H1 (cell line): ENCODE results near the gene NKD2. TPM values are rescaled to one million over a fixed set of nuclear protein-coding genes. Genes with fewer than 3 reads are reported as not detected.

ENCODE experiments used
- CTCF ChIA-PET: fragments of 300-600 bp; sonication (Branson Sonifier 250); formaldehyde crosslinking; loops from one replicate; lab custom pipeline; 2021; ENCODE audit not compliant: partially characterized antibody; lab: Charles Lee
- POLR2A ChIA-PET: fragments of 300-600 bp; sonication (Branson Sonifier 250); formaldehyde crosslinking; loops from one replicate; lab custom pipeline; 2021; ENCODE audit warnings: inconsistent platforms; ENCODE audit not compliant: partially characterized antibody; lab: Charles Lee
- DNase-seq, 2 experiments: peaks; one replicate each; pipeline versions ENCODE4 v3.0.0 to v3.0.0-alpha.2; 2010 to 2022; ENCODE audit warnings: low spot score in 2 of 2, low read depth in 1 of 2, mixed read lengths in 1 of 2
- FAIRE-seq: peaks from 2 replicates; lab custom pipeline; 2011; peaks lifted over from hg19 to GRCh38; lab: Jason Lieb, UNC
- H2AFZ ChIP-seq: 2 replicates; pipeline ENCODE4 v1.8.1; 2012; ENCODE audit warnings: low read length, inconsistent platforms
- H2AK5ac ChIP-seq: 2 replicates; pipeline ENCODE4 v1.6.1; 2013; ENCODE audit warnings: low read depth, low read length
- H2BK120ac ChIP-seq: replicated peaks from 2 replicates; pipeline ENCODE3; 2013; ENCODE audit warnings: low read depth, low read length, inconsistent platforms
- H2BK12ac ChIP-seq: 2 replicates; pipeline ENCODE4 v1.6.1; 2013; ENCODE audit warnings: low read depth, low read length
- H2BK15ac ChIP-seq: 2 replicates; pipeline ENCODE4 v1.6.1; 2013; ENCODE audit warnings: low read length
- H2BK20ac ChIP-seq: 2 replicates; pipeline ENCODE4 v1.6.1; 2013; ENCODE audit warnings: low read length
- H2BK5ac ChIP-seq: 2 replicates; pipeline ENCODE4 v1.6.1; 2013; ENCODE audit warnings: low read depth, low read length
- H3K14ac ChIP-seq: 2 replicates; pipeline ENCODE4 v1.6.1; 2013; ENCODE audit warnings: inconsistent platforms; ENCODE audit not compliant: insufficient read length
- H3K18ac ChIP-seq: 2 replicates; pipeline ENCODE4 v1.6.1; 2013; ENCODE audit warnings: low read length; ENCODE audit errors: extremely low read depth
- H3K23ac ChIP-seq: 2 replicates; pipeline ENCODE4 v1.6.1; 2013; ENCODE audit warnings: inconsistent platforms; ENCODE audit not compliant: insufficient read length
- H3K23me2 ChIP-seq: 2 replicates; pipeline ENCODE4 v1.6.1; 2013; ENCODE audit warnings: low read depth, low read length
- H3K27ac ChIP-seq: 2 replicates; pipeline ENCODE4 v1.6.1; 2011; ENCODE audit warnings: low read depth, low read length, inconsistent platforms
- H3K27me3 ChIP-seq, 4 experiments: replicated peaks in 1 of 4; 1 replicate in 1 of 4; 2 replicates in 3 of 4; pipeline versions ENCODE4 v1.6.1 to v1.8.1; 2011 to 2013; ENCODE audit warnings: low read length in 3 of 4, mild to moderate bottlenecking in 3 of 4, inconsistent platforms in 2 of 4, mixed read lengths in 2 of 4, moderate library complexity in 1 of 4; ENCODE audit not compliant: control insufficient read depth in 3 of 4, insufficient read depth in 3 of 4; ENCODE audit errors: extremely low read depth in 1 of 4
- H3K36me3 ChIP-seq, 4 experiments: 2 replicates each; pipeline versions ENCODE4 v1.6.1 to v1.8.1; 2011 to 2013; ENCODE audit warnings: mild to moderate bottlenecking in 4 of 4, low read length in 3 of 4, moderate library complexity in 2 of 4, control low read depth in 1 of 4, inconsistent platforms in 1 of 4; ENCODE audit not compliant: insufficient read depth in 4 of 4, control insufficient read depth in 2 of 4
- H3K4ac ChIP-seq: replicated peaks from 2 replicates; pipeline ENCODE3; 2013; ENCODE audit warnings: low read length, low read depth, mixed read lengths, inconsistent platforms; ENCODE audit not compliant: insufficient read length
- H3K4me1 ChIP-seq, 4 experiments: replicated peaks in 1 of 4; 1 replicate in 1 of 4; 2 replicates in 3 of 4; pipeline versions ENCODE4 v1.6.1 to v1.8.1; 2011 to 2013; ENCODE audit warnings: low read length in 3 of 4, inconsistent platforms in 2 of 4, mixed read lengths in 1 of 4; ENCODE audit not compliant: insufficient read depth in 4 of 4, control insufficient read depth in 3 of 4
- H3K4me2 ChIP-seq, 2 experiments: 2 replicates each; pipeline versions ENCODE4 v1.6.1 to v1.8.1; 2011 to 2013; ENCODE audit warnings: low read depth in 2 of 2, low read length in 2 of 2, control low read depth in 1 of 2, inconsistent platforms in 1 of 2, mild to moderate bottlenecking in 1 of 2; ENCODE audit not compliant: insufficient read depth in 1 of 2
- H3K4me3 ChIP-seq, 4 experiments: fragments of 200-600, 300-600 bp in 1 of 4; sonication (generic), shearing (Covaris generic), sonication (Bioruptor Twin) in 1 of 4; 2 replicates each; pipeline versions ENCODE4 v1.5.1 to v1.8.1; 2011 to 2016; ENCODE audit warnings: low read length in 4 of 4, low read depth in 3 of 4, control low read depth in 2 of 4, inconsistent platforms in 2 of 4, mild to moderate bottlenecking in 2 of 4, mixed read lengths in 1 of 4, moderate library complexity in 1 of 4; ENCODE audit not compliant: insufficient read depth in 2 of 4; ENCODE audit errors: extremely low read depth in 1 of 4
- H3K56ac ChIP-seq: replicated peaks from 2 replicates; pipeline ENCODE3; 2013; ENCODE audit warnings: low read depth, mild to moderate bottlenecking, mixed read lengths, low read length, inconsistent platforms; ENCODE audit not compliant: insufficient read length
- H3K79me1 ChIP-seq: 2 replicates; pipeline ENCODE4 v1.6.1; 2013; ENCODE audit warnings: low read depth, low read length, control low read depth
- H3K79me2 ChIP-seq, 2 experiments: 2 replicates each; pipeline versions ENCODE4 v1.6.1 to v1.8.1; 2012 to 2013; ENCODE audit warnings: low read length in 2 of 2, mild to moderate bottlenecking in 2 of 2, inconsistent platforms in 1 of 2; ENCODE audit not compliant: insufficient read depth in 2 of 2, control insufficient read depth in 1 of 2
- H3K9ac ChIP-seq, 4 experiments: replicated peaks in 1 of 4; 1 replicate in 1 of 4; 2 replicates in 3 of 4; pipeline versions ENCODE4 v1.6.1 to v1.8.1; 2011 to 2013; ENCODE audit warnings: low read depth in 3 of 4, low read length in 3 of 4, control low read depth in 2 of 4, mild to moderate bottlenecking in 2 of 4, moderate library complexity in 2 of 4, inconsistent platforms in 1 of 4; ENCODE audit errors: extremely low read depth in 1 of 4
- H3K9me3 ChIP-seq, 2 experiments: 2 replicates each; pipeline versions ENCODE4 v1.6.1 to v1.8.1; 2012 to 2013; ENCODE audit warnings: mild to moderate bottlenecking in 2 of 2, moderate library complexity in 2 of 2, control low read depth in 1 of 2, inconsistent platforms in 1 of 2, low read depth in 1 of 2, low read length in 1 of 2, mixed read lengths in 1 of 2; ENCODE audit not compliant: insufficient read depth in 2 of 2
- H4K20me1 ChIP-seq, 2 experiments: replicated peaks in 1 of 2; 2 replicates each; pipeline versions ENCODE3 to v1.8.1; 2011 to 2013; ENCODE audit warnings: inconsistent platforms in 2 of 2, low read length in 2 of 2, mild to moderate bottlenecking in 1 of 2; ENCODE audit not compliant: insufficient read depth in 2 of 2, control insufficient read depth in 1 of 2
- H4K5ac ChIP-seq: 2 replicates; pipeline ENCODE4 v1.6.1; 2013; ENCODE audit warnings: low read length, low read depth, mixed read lengths, inconsistent platforms; ENCODE audit not compliant: insufficient read length
- H4K8ac ChIP-seq: 2 replicates; pipeline ENCODE4 v1.8.0; 2013; ENCODE audit warnings: mild to moderate bottlenecking, moderate library complexity, low read length, inconsistent platforms; ENCODE audit not compliant: insufficient read depth; ENCODE audit errors: extremely low read depth
- H4K91ac ChIP-seq: replicated peaks from 2 replicates; pipeline ENCODE3; 2013; ENCODE audit warnings: low read length, mixed read lengths, inconsistent platforms; ENCODE audit not compliant: insufficient read length
- CBX5 ChIP-seq: fragments of 300-800, 300-1000 bp; sonication (generic); IDR thresholded peaks from 2 replicates; pipeline ENCODE4 v1.7.1; 2016; ENCODE audit warnings: antibody characterized with exemption, low read length, low read depth
- CBX8 ChIP-seq: fragments of 300-800, 300-1000 bp; sonication (generic); IDR thresholded peaks from 2 replicates; pipeline ENCODE4 v1.7.1; 2016; ENCODE audit warnings: low read depth, low read length, borderline replicate concordance
- MAFK ChIP-seq: IDR thresholded peaks from 2 replicates; pipeline ENCODE4 v1.6.1; 2012; ENCODE audit warnings: low read depth, mild to moderate bottlenecking, improper control_type of control experiment, low read length
- NANOG ChIP-seq: IDR thresholded peaks from 2 replicates; pipeline ENCODE4 v1.6.1; 2011; ENCODE audit warnings: low read length, low read depth, mild to moderate bottlenecking, inconsistent platforms; ENCODE audit not compliant: insufficient read depth, poor library complexity, severe bottlenecking
- POU5F1 ChIP-seq: IDR thresholded peaks from 2 replicates; pipeline ENCODE4 v1.6.1; 2011; ENCODE audit warnings: low read depth, mild to moderate bottlenecking, low read length, moderate library complexity
- SUZ12 ChIP-seq: fragments of 200-600 bp; sonication (generic); IDR thresholded peaks from 2 replicates; pipeline ENCODE4 v1.6.1; 2012; ENCODE audit warnings: mild to moderate bottlenecking, inconsistent platforms, low read length, moderate library complexity, mixed read lengths
- WGBS, 2 experiments: shearing (Covaris generic) in 1 of 2; methylation state at CpG; one replicate each; pipeline versions ENCODE4 v1.1.6 to v1.1.7; 2013 to 2015; ENCODE audit warnings: low lambda C conversion rate in 2 of 2, mixed read lengths in 2 of 2, inconsistent platforms in 1 of 2, low coverage in 1 of 2, missing lambda C conversion rate in 1 of 2; ENCODE audit not compliant: insufficient replicate concordance in 2 of 2, insufficient coverage in 1 of 2, insufficient read length in 1 of 2; ENCODE audit errors: extremely low coverage in 1 of 2, missing lambda C conversion rate in 1 of 2; 5-methylcytosine and 5-hydroxymethylcytosine counted together
- polyA plus RNA-seq, 7 experiments: library from polyadenylated mRNA; depleted of rRNA in 3 of 7; stranded (reverse) in 5 of 7; unstranded in 2 of 7; fragments of >200 nt in 5 of 7; fragments of 200-250 nt in 2 of 7; gene quantifications; 1 replicate in 5 of 7; 2 replicates in 1 of 7; 4 replicates in 1 of 7; pipeline versions ENCODE4 v1.2.1 to v1.2.3, GENCODE V29; 2011 to 2013; ENCODE audit warnings: missing spikeins in 2 of 7, mixed read lengths in 2 of 7
- total RNA-seq: library from RNA; stranded (reverse); fragmentation: NEBNext Ultra II Directional; extraction: Animal tissue kit (Norgen Biotek cat#: 25700); gene quantifications from 2 replicates; pipeline ENCODE4 v1.2.1, GENCODE V29; 2021
- TF ChIP-seq, protein P1 (sequence below): IDR thresholded peaks from 2 replicates; pipeline ENCODE4 v1.6.1; 2012; ENCODE audit warnings: inconsistent platforms
- TF ChIP-seq, protein P2 (sequence below), 3 experiments: IDR thresholded peaks; 1 replicate in 2 of 3; 2 replicates in 1 of 3; pipeline versions ENCODE4 v1.5.1 to v1.6.1; 2011; ENCODE audit warnings: low read length in 3 of 3, mild to moderate bottlenecking in 3 of 3, inconsistent platforms in 2 of 3, low read depth in 1 of 3, moderate library complexity in 1 of 3; ENCODE audit not compliant: insufficient read depth in 1 of 3; ENCODE audit errors: control extremely low read depth in 1 of 3

The NKD2 gene
- total and polyA plus RNA-seq, 2 of the 8 experiments (the other 6 are each of a cell fraction or from before 2014, with no cell fraction given) = 5.5 to 7.9 TPM

DNA sequence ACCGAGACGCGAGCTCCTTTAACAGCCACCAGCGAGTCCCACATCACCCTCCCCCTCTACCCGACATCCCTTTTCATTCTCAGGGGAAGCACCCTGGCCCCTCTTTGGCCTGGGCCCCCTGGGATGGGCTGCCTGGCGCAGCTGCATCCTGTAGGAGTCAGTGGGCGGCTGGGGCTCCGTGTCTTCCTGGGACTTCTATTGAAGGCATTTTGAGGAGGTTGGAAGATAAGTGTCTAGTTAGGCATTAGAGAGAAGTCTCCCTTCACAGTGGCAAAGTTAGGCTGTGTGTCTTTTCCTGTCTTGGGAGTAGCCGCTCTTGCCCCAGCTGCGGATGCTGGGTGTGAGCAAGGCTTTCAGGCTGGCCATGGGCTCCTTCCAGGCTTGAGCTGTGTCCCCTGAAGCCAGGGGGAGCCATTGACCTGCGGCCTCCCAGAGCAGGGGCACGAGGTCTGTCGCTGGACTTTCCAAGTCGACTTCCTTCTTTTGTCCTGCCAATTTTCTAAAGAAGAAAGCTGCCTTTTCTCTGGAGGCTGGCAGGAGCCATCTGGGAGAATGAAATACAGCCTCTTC is 18.6 kb upstream of the NKD2 start:
- no peak overlapping the region for H2BK120ac ChIP-seq
- H4K8ac ChIP-seq = no peak overlapping the region
- H2BK5ac ChIP-seq = no peak overlapping the region
- H2BK15ac ChIP-seq = 0 out of 2 replicates have a peak overlapping the region, but pooled peaks have one; percentile 29
- H2AFZ ChIP-seq = no peak overlapping the region
- no peaks in the 10 kb centered on the region for H3K9me3 ChIP-seq
- H4K20me1 ChIP-seq = no peaks in the 10 kb centered on the region
- WGBS, 2 experiments = 66% methylated on average over 14 of the region's 14 CpGs; no CpG with 5 or more reads in 1 of the 2 experiments
- ChIA-PET POLR2A (interaction anchor here (0.8 to 1.2 kb wide), 2 partner anchors 9 to 44 kb away, joined by 3 read pairs; no protein-coding TSS in a partner anchor), CTCF (interaction anchor here (0.7 to 6.0 kb wide), 27 partner anchors 9 to 497 kb away, joined by 3 to 71 read pairs (median 4); partner anchors contain the start of gene NKD2)
- H4K91ac ChIP-seq = no peak overlapping the region
- no peak overlapping the region for H2AK5ac ChIP-seq
- no peak overlapping the region for H2BK12ac ChIP-seq
- no peak overlapping the region for H3K4me2 ChIP-seq
- H3K27ac ChIP-seq = no peak overlapping the region
- no peak overlapping the region for H4K5ac ChIP-seq
- no peak overlapping the region for H3K4me3 ChIP-seq
- H3K18ac ChIP-seq = no peak overlapping the region
- DNase-seq (peak in 1 of 2 experiments; percentile 54), FAIRE-seq (no peak)
- H3K79me2 ChIP-seq = no peaks in the 10 kb centered on the region
- H3K27me3 ChIP-seq = no peaks in the 10 kb centered on the region
- no peak overlapping the region for H3K56ac ChIP-seq
- H3K23ac ChIP-seq = no peak overlapping the region
- H3K23me2 ChIP-seq = peaks cover 1% of the 10 kb centered on the region; the same call in 1 of the 2 replicates
- H3K14ac ChIP-seq = no peak overlapping the region
- no peaks in the 10 kb centered on the region for H3K4me1 ChIP-seq
- no peaks in the 10 kb centered on the region for H3K79me1 ChIP-seq
- no peak overlapping the region for H3K9ac ChIP-seq
- no peaks in the 10 kb centered on the region for H3K36me3 ChIP-seq
- no peak overlapping the region for H2BK20ac ChIP-seq
- no peak overlapping the region for H3K4ac ChIP-seq
- TF ChIP-seq, protein P1, sequence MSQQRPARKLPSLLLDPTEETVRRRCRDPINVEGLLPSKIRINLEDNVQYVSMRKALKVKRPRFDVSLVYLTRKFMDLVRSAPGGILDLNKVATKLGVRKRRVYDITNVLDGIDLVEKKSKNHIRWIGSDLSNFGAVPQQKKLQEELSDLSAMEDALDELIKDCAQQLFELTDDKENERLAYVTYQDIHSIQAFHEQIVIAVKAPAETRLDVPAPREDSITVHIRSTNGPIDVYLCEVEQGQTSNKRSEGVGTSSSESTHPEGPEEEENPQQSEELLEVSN = peak; percentile 66
- TF ChIP-seq NANOG (no peak), MAFK (no peak), SUZ12 (no peak), POU5F1 (no peak), CBX5 (no peak), CBX8 (no peak)
- TF ChIP-seq, protein P2, sequence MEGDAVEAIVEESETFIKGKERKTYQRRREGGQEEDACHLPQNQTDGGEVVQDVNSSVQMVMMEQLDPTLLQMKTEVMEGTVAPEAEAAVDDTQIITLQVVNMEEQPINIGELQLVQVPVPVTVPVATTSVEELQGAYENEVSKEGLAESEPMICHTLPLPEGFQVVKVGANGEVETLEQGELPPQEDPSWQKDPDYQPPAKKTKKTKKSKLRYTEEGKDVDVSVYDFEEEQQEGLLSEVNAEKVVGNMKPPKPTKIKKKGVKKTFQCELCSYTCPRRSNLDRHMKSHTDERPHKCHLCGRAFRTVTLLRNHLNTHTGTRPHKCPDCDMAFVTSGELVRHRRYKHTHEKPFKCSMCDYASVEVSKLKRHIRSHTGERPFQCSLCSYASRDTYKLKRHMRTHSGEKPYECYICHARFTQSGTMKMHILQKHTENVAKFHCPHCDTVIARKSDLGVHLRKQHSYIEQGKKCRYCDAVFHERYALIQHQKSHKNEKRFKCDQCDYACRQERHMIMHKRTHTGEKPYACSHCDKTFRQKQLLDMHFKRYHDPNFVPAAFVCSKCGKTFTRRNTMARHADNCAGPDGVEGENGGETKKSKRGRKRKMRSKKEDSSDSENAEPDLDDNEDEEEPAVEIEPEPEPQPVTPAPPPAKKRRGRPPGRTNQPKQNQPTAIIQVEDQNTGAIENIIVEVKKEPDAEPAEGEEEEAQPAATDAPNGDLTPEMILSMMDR (IDR thresholded peaks at IDR 0.05; ENCODE audit: control extremely low read depth in 1 of 3, insufficient read depth in 1 of 3, low read depth in 1 of 3, low read length in 3 of 3) = peak; percentile 64 to 68 (median 67)
